ENCODE results near the gene PTGDR2.

DNA sequence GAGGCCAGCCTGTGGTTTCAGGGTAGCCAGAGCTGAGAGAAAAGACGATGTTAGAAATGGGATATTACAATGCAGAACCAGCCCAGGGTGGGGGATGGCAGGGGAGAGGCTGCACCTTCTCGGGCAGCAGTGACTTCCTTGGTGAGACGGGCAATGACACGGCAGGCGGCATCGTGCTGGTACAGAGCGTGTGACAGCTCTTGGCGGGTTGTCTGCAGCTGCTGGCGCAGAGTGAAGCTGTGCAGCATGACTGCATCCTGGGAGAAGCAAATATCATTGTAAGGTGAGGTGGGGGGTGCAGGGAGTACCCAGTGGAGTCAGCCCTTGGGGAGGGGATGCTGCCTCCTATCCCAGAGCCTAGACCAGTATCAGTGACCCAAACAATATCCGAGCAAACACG is 46.9 kb upstream of the PTGDR2 start:
- TF ChIP-seq POLR2A (IDR thresholded peaks at IDR 0.05): no peak
- TF ChIP-seq, protein P1, sequence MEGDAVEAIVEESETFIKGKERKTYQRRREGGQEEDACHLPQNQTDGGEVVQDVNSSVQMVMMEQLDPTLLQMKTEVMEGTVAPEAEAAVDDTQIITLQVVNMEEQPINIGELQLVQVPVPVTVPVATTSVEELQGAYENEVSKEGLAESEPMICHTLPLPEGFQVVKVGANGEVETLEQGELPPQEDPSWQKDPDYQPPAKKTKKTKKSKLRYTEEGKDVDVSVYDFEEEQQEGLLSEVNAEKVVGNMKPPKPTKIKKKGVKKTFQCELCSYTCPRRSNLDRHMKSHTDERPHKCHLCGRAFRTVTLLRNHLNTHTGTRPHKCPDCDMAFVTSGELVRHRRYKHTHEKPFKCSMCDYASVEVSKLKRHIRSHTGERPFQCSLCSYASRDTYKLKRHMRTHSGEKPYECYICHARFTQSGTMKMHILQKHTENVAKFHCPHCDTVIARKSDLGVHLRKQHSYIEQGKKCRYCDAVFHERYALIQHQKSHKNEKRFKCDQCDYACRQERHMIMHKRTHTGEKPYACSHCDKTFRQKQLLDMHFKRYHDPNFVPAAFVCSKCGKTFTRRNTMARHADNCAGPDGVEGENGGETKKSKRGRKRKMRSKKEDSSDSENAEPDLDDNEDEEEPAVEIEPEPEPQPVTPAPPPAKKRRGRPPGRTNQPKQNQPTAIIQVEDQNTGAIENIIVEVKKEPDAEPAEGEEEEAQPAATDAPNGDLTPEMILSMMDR (IDR thresholded peaks at IDR 0.05): no peak

Data from vagina (tissue), 2 donors.